ENCODE results near the gene FGF1. TPM values are rescaled to one million over a fixed set of nuclear protein-coding genes. Genes with fewer than 3 reads are reported as not detected.

FGF1 gene
- total RNA-seq, 2 donors from 2014 or later: 0.77 TPM; not detected in 1

- Histone ChIP-seq H3K36me3 (ENCODE audit: control insufficient read depth, insufficient read depth, low read length) (no peaks in the 10 kb centered on the region), H3K27ac (ENCODE audit: low read depth, low read length) (no peak overlapping the region), H3K9ac (ENCODE audit: extremely low read depth, low read length, poor library complexity, severe bottlenecking) (no peak overlapping the region), H3K27me3 (ENCODE audit: control insufficient read depth, insufficient read depth, low read length, poor library complexity, severe bottlenecking) (no peaks in the 10 kb centered on the region), H3K4me1 (ENCODE audit: control insufficient read depth, insufficient read depth, low read length) (no peaks in the 10 kb centered on the region), H3K4me3 (ENCODE audit: low read length) (no peak overlapping the region), H3K9me3 (ENCODE audit: control insufficient read depth, low read length) (no peaks in the 10 kb centered on the region)
- TF ChIP-seq CTCF (conservative IDR thresholded peaks at IDR 0.05): no peak
- H3K27ac Mint-ChIP-seq: no peak overlapping the region
- H3K4me3 Mint-ChIP-seq: no peak overlapping the region
- H3K9me3 Mint-ChIP-seq: no peaks in the 10 kb centered on the region
- DNase-seq: peak; percentile 38
- 92 to 94% methylated on average over 7 to 8 of the region's 8 CpGs for WGBS, 2 experiments (ENCODE audit: insufficient coverage in 1 of 2, insufficient read length in 1 of 2)
- H3K36me3 Mint-ChIP-seq (ENCODE audit: low read depth): no peaks in the 10 kb centered on the region
- peaks cover 15% of the 10 kb centered on the region for H3K4me1 Mint-ChIP-seq
- peaks cover 2% of the 10 kb centered on the region for H3K27me3 Mint-ChIP-seq (ENCODE audit: insufficient read depth)
These were observed 28.4 kb downstream of the FGF1 start for GRCh38 chr5:142657446-142657845.

- DNase-seq: peak; percentile 96
- Histone ChIP-seq H3K4me3 (ENCODE audit: low read length) (no peak overlapping the region), H3K36me3 (ENCODE audit: control insufficient read depth, insufficient read depth, low read length) (no peaks in the 10 kb centered on the region), H3K9ac (ENCODE audit: extremely low read depth, low read length, poor library complexity, severe bottlenecking) (no peak overlapping the region), H3K27me3 (ENCODE audit: control insufficient read depth, insufficient read depth, low read length, poor library complexity, severe bottlenecking) (no peaks in the 10 kb centered on the region), H3K9me3 (ENCODE audit: control insufficient read depth, low read length) (no peaks in the 10 kb centered on the region), H3K4me1 (ENCODE audit: control insufficient read depth, insufficient read depth, low read length) (no peaks in the 10 kb centered on the region), H3K27ac (ENCODE audit: low read depth, low read length) (no peak overlapping the region)
- WGBS, 2 experiments (ENCODE audit: insufficient coverage in 1 of 2, insufficient read length in 1 of 2): 26 to 34% methylated on average over 9 to 13 of the region's 13 CpGs
- Mint-ChIP-seq H3K9me3 (no peaks in the 10 kb centered on the region), H3K4me1 (peaks cover 15% of the 10 kb centered on the region), H3K27ac (no peak overlapping the region), H3K4me3 (no peak overlapping the region), H3K27me3 (ENCODE audit: insufficient read depth) (peaks cover 2% of the 10 kb centered on the region), H3K36me3 (ENCODE audit: low read depth) (no peaks in the 10 kb centered on the region)
- peak; percentile 100 for TF ChIP-seq CTCF (conservative IDR thresholded peaks at IDR 0.05)
These were observed 30.3 kb downstream of the FGF1 start for GRCh38 chr5:142655339-142656267.

GRCh38 chr5:142654578-142655058 lies 31.3 kb downstream of the FGF1 start:
- no peaks in the 10 kb centered on the region for H3K9me3 Mint-ChIP-seq
- no peaks in the 10 kb centered on the region for H3K4me1 ChIP-seq (ENCODE audit: control insufficient read depth, insufficient read depth, low read length)
- no peaks in the 10 kb centered on the region for H3K36me3 Mint-ChIP-seq (ENCODE audit: low read depth)
- no peak overlapping the region for H3K27ac ChIP-seq (ENCODE audit: low read depth, low read length)
- no peak overlapping the region for H3K4me3 Mint-ChIP-seq
- H3K4me1 Mint-ChIP-seq: peaks cover 15% of the 10 kb centered on the region
- DNase-seq: peak; percentile 72
- no peaks in the 10 kb centered on the region for H3K36me3 ChIP-seq (ENCODE audit: control insufficient read depth, insufficient read depth, low read length)
- no peak overlapping the region for H3K9ac ChIP-seq (ENCODE audit: extremely low read depth, low read length, poor library complexity, severe bottlenecking)
- H3K27me3 ChIP-seq (ENCODE audit: control insufficient read depth, insufficient read depth, low read length, poor library complexity, severe bottlenecking): no peaks in the 10 kb centered on the region
- WGBS, 2 experiments (ENCODE audit: insufficient coverage in 1 of 2, insufficient read length in 1 of 2): 81 to 86% methylated on average over 6 to 8 of the region's 8 CpGs
- no peak overlapping the region for H3K27ac Mint-ChIP-seq
- no peak overlapping the region for H3K4me3 ChIP-seq (ENCODE audit: low read length)
- H3K9me3 ChIP-seq (ENCODE audit: control insufficient read depth, low read length): no peaks in the 10 kb centered on the region
- peak; percentile 66 for TF ChIP-seq CTCF (conservative IDR thresholded peaks at IDR 0.05)
- peaks cover 2% of the 10 kb centered on the region for H3K27me3 Mint-ChIP-seq (ENCODE audit: insufficient read depth)
